Activated T-cell treated with anti-CD3 and anti-CD28 coated beads, Interleukin-2, amount 50 U/mL, for 48 hours (primary cell): Measurements from ENCODE around the gene NUMB.
"Not testable (repeated sequence)": the region's sequence is repeated elsewhere in the genome, so short reads cannot be mapped to it uniquely, and the experiment has no call there.

Experiments used
- DNase-seq, 2 experiments: peaks; one replicate each; pipeline ENCODE4 v3.0.0-alpha.2; 2020

NUMB gene

GRCh38 chr14:73463411-73463810 is 5.1 kb upstream of the NUMB start:
- peak; percentile 73 to 74 for DNase-seq

- DNase-seq, result no peak
Observed at GRCh38 chr14:73462815-73463214, 4.5 kb upstream of the NUMB start.

GRCh38 chr14:73462048-73462715 is 3.8 kb upstream of the NUMB start:
- DNase-seq, result no peak

DNA sequence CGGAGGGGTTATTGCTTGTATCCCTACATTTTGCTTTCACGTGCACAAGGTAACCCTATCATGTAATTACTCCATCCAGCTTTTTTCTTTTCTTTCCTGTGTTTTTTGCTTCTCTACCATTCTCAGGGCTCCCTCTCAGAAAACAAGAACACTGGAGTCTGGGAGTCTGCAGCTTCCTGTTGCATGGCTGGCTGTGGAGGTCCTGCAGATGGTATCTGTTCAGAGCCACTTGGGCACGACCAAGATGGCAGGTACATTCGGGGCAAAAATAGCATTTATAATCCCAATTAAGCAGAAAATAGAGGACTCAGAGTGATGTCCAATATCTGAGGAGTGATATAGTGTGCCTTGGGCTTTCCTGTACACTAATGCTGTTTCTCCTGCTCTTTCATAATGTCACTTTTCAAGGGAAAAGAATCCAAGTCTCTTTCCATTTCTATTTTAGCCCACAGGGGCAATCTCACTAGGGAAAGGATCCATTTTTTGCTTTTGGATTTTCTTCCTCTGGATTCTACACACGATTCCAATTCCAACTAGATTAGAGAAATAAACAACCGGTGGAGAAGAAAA is 3.2 kb upstream of the NUMB start:
- no peak for DNase-seq

DNA sequence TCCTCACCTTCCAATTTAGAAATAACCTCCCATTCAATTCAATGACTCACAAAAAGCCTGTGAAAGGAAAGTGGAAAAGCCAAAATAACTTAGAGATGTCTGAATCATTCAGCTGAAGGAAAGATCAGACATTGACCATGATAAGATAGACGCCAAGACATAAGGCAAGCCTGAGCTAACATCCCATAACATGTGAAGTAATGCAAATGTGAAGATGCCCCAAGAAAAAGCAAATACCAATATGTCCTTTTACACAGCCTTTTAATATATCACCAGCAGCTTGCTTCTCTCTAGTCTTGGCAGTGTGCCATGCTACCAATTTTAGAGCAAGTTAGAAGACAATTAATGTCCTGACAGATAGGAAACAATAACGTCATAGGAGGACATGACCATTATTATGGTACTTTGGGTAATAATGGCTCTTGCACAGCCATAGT is 2.4 kb upstream of the NUMB start:
- no peak for DNase-seq

DNA sequence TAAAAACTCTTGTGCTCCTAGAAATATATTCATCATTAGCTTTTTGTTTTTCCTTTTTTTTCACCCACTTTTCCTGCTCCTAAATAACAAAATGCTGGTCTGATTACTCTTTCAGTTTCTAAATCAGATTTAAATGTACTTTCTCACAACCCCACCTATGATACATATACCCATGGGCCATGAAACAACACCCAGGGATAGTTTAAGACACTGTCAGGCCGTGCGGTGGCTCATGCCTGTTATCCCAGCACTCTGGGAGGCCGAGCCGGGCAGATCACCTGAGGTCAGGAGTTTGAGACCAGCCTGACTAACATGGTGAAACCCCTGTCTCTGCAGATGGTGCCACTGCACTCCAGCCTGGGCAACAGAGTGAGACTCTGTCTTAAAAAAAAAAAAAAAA is 1.6 kb upstream of the NUMB start:
- no peak for DNase-seq

DNA sequence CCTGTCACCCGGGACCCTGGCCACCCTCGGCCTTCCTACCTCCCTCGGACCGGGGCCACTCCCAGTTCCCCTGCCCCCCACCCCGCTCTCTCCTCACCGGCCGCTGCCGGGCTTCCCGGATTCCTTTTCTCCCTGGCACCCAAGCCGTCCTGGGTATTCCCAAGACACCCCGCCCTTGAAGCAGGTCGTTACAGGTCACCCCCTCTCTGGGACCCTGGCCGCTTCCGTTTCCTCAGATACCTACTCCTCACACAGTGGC is 493 bp downstream of the NUMB start:
- no peak for DNase-seq

- peak; percentile 41 to 48 for DNase-seq
Observed at GRCh38 chr14:73457041-73457923, 1.1 kb downstream of the NUMB start.

DNA sequence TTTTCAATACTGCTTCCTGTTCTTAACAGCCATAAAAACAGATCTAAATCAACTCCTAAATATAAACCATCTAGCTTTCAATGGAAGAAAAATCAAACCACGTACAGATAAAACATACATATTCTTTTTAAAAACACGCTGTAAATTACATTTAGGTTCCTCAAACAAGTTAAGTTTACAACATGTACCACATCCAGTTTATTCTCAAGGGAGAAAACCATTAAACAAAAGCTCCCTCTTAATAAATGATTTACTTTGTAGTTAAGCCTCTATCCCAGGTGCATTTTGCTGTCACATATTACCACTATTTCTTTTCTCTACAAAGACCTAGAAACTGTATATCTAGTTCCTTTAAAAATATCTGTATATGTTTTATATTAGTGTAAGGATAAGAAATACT is 3.1 kb downstream of the NUMB start:
- no peak for DNase-seq

GRCh38 chr14:73452341-73453186 is 5.8 kb downstream of the NUMB start:
- no peak for DNase-seq

DNA sequence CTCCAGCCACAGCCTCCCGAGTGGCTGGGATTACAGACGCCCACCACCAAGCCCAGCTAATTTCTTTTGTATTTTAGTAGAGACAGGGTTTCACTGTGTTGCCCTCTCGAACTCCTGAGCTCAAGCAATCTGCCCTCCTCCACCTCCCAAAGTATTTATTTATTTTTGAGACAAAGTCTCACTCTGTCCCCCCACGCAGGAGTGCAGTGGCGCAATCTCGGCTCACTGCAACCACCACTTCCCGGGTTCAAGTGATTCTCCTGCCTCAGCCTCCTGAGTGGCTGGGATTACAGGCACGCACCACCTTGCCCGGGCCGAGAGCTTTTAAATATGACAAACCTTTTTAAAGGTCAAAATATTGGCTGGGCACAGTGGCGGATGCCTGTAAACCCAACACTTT is 14.6 kb downstream of the NUMB start:
- DNase-seq, result no peak

DNA sequence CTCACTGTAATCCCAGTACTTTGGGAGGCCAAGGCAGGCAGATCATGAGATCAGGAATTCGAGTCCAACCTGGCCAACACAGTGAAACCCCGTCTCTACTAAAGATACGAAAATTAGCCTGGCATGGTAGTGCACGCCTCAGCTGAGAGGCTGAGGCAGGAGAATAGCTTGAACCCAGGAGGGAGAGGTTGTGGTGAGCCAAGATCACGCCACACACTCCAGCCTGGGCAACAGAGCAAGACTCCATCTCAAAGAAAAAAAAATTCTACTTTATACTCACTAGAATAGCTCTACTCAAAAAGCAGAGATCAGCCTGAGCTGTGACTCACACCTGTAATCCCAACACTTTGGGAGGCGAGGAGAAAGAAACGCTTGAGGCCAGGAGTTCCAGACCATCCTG is 17.1 kb downstream of the NUMB start:
- no peak for DNase-seq

DNA sequence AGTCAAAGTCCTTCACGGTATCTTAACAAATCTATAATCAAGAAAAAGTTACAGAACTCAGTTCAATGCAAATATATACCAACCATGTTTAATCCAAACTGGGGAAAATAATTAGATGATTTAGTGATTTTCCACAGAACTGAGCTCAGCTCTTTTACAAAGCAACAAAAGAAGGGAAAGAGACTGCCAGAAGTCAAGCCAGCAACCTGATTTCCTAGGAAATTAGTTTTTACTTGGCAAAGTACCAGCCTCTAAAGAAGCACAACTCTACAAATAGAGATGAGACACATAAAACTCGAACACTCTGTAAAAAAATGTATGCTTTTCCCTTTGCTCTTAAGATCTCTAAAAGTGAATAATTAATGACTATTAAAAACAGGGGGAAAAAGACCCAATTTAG is 19.4 kb downstream of the NUMB start:
- no peak for DNase-seq

- no peak for DNase-seq
Observed at GRCh38 chr14:73437206-73437605, 21.1 kb downstream of the NUMB start.

DNA sequence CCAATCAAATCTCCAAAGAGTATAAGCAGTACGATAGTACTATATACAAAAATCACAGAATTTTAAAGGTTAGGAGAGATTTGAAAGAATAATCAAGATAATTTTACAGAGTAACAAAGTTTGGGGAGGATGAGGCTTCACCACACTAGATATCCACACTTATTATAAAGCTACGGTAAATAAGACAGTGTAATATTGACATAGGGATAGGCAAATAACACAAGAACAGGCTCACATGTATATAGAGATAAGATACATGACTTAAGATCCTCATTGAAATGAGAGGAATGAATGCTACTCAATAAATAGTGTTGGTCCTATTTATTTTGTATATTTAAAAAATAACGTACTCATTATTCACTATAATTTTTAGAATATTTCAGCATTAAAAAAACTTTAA is 26.2 kb downstream of the NUMB start:
- no peak for DNase-seq

DNA sequence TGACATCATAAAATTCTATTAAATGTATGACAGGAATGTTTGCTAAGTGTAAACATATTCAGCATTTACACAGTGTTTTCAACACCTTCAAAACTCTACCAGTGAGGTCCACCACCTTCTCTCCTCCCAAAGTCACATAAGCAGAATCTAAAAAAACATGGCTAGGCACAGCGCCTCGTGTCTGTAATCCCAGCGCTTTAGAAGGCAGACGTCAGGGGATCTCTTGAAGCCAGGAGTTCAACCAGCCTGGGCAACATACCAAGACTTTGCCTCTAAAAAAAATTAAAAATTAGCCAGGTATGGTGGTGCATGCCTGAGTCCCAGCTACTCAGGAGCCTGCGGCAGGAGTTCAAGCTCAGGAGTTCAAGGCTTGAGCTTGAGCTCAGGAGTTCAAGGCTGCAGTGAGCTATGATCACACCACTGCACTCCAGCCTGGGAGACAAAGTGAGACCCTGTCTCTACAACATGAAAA is 30.0 kb downstream of the NUMB start:
- no peak for DNase-seq

- DNase-seq, result no peak
Observed at GRCh38 chr14:73427516-73428264, 30.7 kb downstream of the NUMB start.

DNA sequence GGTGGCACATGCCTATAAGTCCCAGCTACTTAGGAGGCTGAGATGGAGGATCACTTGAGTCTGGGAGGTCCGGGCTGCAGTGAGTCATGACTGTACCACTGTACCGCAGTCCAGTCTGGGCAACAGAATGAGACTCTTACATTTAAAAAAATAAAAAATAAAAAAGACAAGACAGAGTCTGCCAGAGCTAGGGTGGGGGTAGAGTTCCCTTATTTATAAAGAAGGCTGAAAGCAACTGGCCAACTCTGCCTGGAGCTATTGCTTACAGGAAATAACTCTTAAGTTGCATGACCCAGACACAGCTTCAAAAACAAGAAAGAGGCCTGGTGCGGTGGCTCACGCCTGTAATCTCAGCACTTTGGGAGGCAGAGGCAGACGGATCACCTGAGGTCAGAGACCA is 31.5 kb downstream of the NUMB start:
- DNase-seq, result no peak

DNA sequence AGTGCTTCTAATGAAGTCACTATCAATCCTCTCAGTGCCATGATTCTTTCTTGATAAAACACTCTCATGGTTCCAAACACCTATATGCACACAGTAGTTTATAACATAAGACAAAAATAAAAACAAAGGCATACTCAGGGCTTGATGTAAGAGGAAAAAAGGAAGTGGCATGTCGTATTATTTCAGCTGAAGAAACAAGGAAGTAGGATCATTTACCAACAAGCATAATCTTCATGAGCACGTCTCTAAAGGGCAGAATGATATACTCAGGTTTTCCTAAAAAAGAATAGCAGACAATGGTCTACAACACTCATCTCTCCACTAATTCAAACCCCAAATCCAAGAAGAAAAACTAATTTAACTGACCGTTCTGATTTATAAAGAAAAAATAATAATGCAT is 33.9 kb downstream of the NUMB start:
- no peak for DNase-seq

DNA sequence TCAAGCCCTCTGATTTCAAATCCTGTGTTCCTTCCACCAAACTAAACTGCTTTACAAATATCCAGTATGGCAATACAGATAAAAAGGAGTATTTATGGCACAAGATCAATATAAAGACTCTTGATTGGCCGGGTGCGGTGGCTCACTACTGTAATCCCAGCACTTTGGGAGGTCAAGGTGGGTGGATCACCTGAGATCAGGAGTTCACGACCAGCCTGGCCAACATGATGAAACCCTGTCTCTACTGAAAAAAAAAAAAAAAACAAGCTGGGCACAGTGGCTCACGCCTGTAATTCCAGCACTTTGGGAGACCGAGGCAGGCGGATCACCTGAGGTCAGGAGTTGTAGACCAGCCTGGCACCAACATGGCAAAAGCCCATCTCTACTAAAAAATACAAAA is 35.3 kb downstream of the NUMB start:
- not testable (repeated sequence) for DNase-seq

DNA sequence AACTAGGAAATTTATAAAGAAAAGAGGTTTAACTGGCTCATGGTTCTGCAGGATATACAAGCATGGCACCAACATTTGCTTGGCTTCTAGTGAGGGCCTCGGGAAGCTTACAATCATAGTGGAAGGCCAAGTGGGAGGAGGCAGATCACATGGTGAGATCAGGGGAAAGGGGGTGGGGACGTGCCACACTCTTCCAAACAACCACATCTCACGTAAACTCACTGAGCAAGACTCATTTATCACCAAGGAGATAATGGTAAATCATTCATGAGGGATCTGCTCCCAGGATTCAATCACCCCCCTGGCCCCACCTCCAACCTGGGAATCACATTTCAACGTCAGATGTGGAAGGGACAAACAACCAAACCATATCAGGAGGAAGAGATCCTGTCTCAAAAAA is 35.8 kb downstream of the NUMB start:
- DNase-seq, result no peak

DNA sequence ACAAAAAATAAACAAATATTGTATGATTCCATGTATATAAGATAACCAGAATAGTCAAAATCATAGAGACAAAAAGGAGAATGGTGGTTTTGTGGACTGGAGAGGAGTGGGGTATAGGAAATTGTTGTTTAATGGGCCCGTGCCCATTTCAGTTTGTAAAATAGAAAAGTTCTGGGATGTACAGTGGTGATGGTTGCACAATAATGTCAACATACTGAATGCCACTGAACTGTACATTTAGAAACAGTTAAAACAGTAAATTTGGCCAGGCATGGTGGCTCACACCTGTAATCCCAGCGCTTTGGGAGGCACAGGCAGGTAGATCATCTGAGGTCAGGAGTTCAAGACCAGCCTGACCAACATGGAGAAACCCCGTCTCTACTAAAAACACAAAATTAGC is 40.1 kb downstream of the NUMB start:
- DNase-seq, result no peak

DNA sequence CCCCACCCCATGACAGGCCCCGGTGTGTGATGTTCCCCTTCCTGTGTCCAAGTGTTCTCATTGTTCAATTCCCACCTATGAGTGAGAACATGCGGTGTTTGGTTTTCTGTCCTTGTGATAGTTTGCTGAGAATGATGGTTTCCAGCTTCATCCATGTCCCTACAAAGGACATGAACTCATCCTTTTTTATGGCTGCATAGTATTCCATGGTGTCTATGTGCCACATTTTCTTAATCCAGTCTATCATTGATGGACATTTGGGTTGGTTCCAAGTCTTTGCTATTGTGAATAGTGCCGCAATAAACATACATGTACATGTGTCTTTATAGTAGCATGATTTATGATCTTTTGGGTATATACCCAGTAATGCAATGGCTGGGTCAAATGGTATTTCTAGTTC is 52.1 kb downstream of the NUMB start:
- DNase-seq, result not testable (repeated sequence)
